Natural killer cell (primary cell): ENCODE measurements around the gene DBN1. TPM values are rescaled to one million over a fixed set of nuclear protein-coding genes. Genes with fewer than 3 reads are reported as not detected.

Experiments used
- ATAC-seq, 3 donors: fragments of 150-1000 bp in 2 of 3; fragments of 200-7000 bp in 1 of 3; cut with Tn5 transposase; 1 replicate in 1 of 3; 2 replicates in 2 of 3; pipeline ENCODE4 v1.10.0; 2021; ENCODE audit warnings: mild to moderate bottlenecking in 2 of 3, moderate library complexity in 2 of 3
- DNase-seq, 2 donors: peaks; one replicate each; pipeline versions ENCODE4 v3.0.0 to v3.0.0-alpha.2; 2013 to 2021; ENCODE audit warnings: mixed read lengths in 1 of 2
- H3K27ac ChIP-seq: one replicate; pipeline ENCODE4 v1.5.1; 2013; ENCODE audit warnings: mild to moderate bottlenecking, low read length
- H3K27me3 ChIP-seq: one replicate; pipeline ENCODE4 v1.6.1; 2013; ENCODE audit warnings: low read length; ENCODE audit not compliant: control insufficient read depth, insufficient read depth
- H3K36me3 ChIP-seq: one replicate; pipeline ENCODE4 v1.6.1; 2013; ENCODE audit warnings: low read length; ENCODE audit not compliant: control insufficient read depth, insufficient read depth
- H3K4me1 ChIP-seq: one replicate; pipeline ENCODE4 v1.6.1; 2013; ENCODE audit warnings: low read length; ENCODE audit not compliant: control insufficient read depth, insufficient read depth
- H3K4me3 ChIP-seq: one replicate; pipeline ENCODE4 v1.5.1; 2013; ENCODE audit warnings: low read length
- H3K9me3 ChIP-seq: one replicate; pipeline ENCODE4 v1.6.1; 2013; ENCODE audit warnings: low read length; ENCODE audit not compliant: control insufficient read depth, insufficient read depth
- H3K27ac Mint-ChIP-seq, 2 donors: one replicate each; pipeline ENCODE4 v1.8.0; 2022; ENCODE audit warnings: mild to moderate bottlenecking in 2 of 2, mixed read lengths in 2 of 2, moderate library complexity in 1 of 2
- H3K27me3 Mint-ChIP-seq, 2 donors: one replicate each; pipeline ENCODE4 v1.8.0; 2022; ENCODE audit warnings: low read depth in 2 of 2, mixed read lengths in 2 of 2
- H3K36me3 Mint-ChIP-seq: one replicate; pipeline ENCODE4 v1.8.0; 2022; ENCODE audit warnings: mixed read lengths
- H3K4me1 Mint-ChIP-seq, 2 donors: one replicate each; pipeline ENCODE4 v1.8.0; 2022; ENCODE audit warnings: mixed read lengths in 2 of 2
- H3K4me3 Mint-ChIP-seq: one replicate; pipeline ENCODE4 v1.8.0; 2022; ENCODE audit warnings: mild to moderate bottlenecking, moderate library complexity, mixed read lengths
- H3K9me3 Mint-ChIP-seq, 2 donors: one replicate each; pipeline ENCODE4 v1.8.0; 2022; ENCODE audit warnings: mixed read lengths in 2 of 2
- CTCF ChIP-seq: fragments of 200-600 bp; IDR thresholded peaks from one replicate; pipeline ENCODE4 v1.8.0; 2022; ENCODE audit warnings: antibody characterized with exemption
- WGBS: methylation state at CpG from one replicate; pipeline ENCODE4 v1.1.7; 2013; ENCODE audit warnings: missing lambda C conversion rate; ENCODE audit not compliant: insufficient coverage; 5-methylcytosine and 5-hydroxymethylcytosine counted together
- intact Hi-C: fragments of 100-400 bp; cut with micrococcal nuclease; formaldehyde crosslinking; loops from one replicate; pipeline ENCODE4 v1.14.2; 2022
- total RNA-seq, 4 donors: library from RNA; stranded (reverse); fragments of 120-200 nt in 1 of 4; gene quantifications; one replicate each; pipeline versions ENCODE4 v1.2.3 to v1.2.4, GENCODE V29; 2013 to 2022

DBN1 gene
- total RNA-seq, 3 donors from 2014 or later (not counting 1 experiment from before 2014, with no cell fraction given): 13.7 to 25.2 (median 15.0) TPM

GRCh38 chr5:177466861-177467260 is 6.6 kb downstream of the DBN1 start:
- H3K27ac Mint-ChIP-seq: no peak overlapping the region
- no peak overlapping the region for H3K4me3 Mint-ChIP-seq
- DNase-seq: no peak
- no peak overlapping the region for H3K27ac ChIP-seq
- H3K9me3 Mint-ChIP-seq: no peaks in the 10 kb centered on the region
- H3K4me1 Mint-ChIP-seq: peaks cover 14 to 24% of the 10 kb centered on the region in 2 donors
- TF ChIP-seq CTCF: no peak
- peaks cover 24% of the 10 kb centered on the region for H3K4me1 ChIP-seq
- H3K27me3 Mint-ChIP-seq: no peaks in the 10 kb centered on the region
- no peaks in the 10 kb centered on the region for H3K9me3 ChIP-seq
- intact Hi-C loops: no loop called here
- no peak overlapping the region for H3K4me3 ChIP-seq
- no peaks in the 10 kb centered on the region for H3K27me3 ChIP-seq
- WGBS: 94% methylated on average over 25 of the region's 25 CpGs
- H3K36me3 Mint-ChIP-seq: no peaks in the 10 kb centered on the region
- no peaks in the 10 kb centered on the region for H3K36me3 ChIP-seq
- no peak for ATAC-seq

GRCh38 chr5:177465044-177465443 is 8.4 kb downstream of the DBN1 start:
- Histone ChIP-seq H3K4me3 (no peak overlapping the region), H3K9me3 (no peaks in the 10 kb centered on the region), H3K36me3 (no peaks in the 10 kb centered on the region), H3K27ac (no peak overlapping the region), H3K27me3 (no peaks in the 10 kb centered on the region), H3K4me1 (peaks cover 18% of the 10 kb centered on the region)
- TF ChIP-seq CTCF: no peak
- H3K36me3 Mint-ChIP-seq: no peaks in the 10 kb centered on the region
- H3K4me3 Mint-ChIP-seq: no peak overlapping the region
- H3K27me3 Mint-ChIP-seq: no peaks in the 10 kb centered on the region
- intact Hi-C loops: no loop called here
- no peaks in the 10 kb centered on the region for H3K9me3 Mint-ChIP-seq
- H3K27ac Mint-ChIP-seq: no peak overlapping the region
- DNase-seq (no peak), ATAC-seq (no peak)
- H3K4me1 Mint-ChIP-seq: peaks cover 14 to 17% of the 10 kb centered on the region in 2 donors
- WGBS: 98% methylated on average over 6 of the region's 11 CpGs

GRCh38 chr5:177462021-177462670 is 11.3 kb downstream of the DBN1 start:
- Histone ChIP-seq H3K4me1 (peaks cover 14% of the 10 kb centered on the region), H3K9me3 (no peaks in the 10 kb centered on the region), H3K27me3 (no peaks in the 10 kb centered on the region), H3K27ac (no peak overlapping the region), H3K36me3 (no peaks in the 10 kb centered on the region), H3K4me3 (no peak overlapping the region)
- no peak for ATAC-seq
- TF ChIP-seq CTCF: no peak
- intact Hi-C loops: no loop called here
- no peaks in the 10 kb centered on the region for H3K36me3 Mint-ChIP-seq
- DNase-seq: no peak
- 46% methylated on average over 27 of the region's 27 CpGs for WGBS
- H3K4me1 Mint-ChIP-seq: peaks cover 0 to 5% of the 10 kb centered on the region in 2 donors
- H3K27me3 Mint-ChIP-seq: no peaks in the 10 kb centered on the region
- H3K27ac Mint-ChIP-seq: no peak overlapping the region
- no peaks in the 10 kb centered on the region for H3K9me3 Mint-ChIP-seq
- H3K4me3 Mint-ChIP-seq: no peak overlapping the region
